Measurements from ENCODE around the gene ROCK2.
A peak's percentile ranks its signal among the peaks of the same experiment; 100 is the strongest.

Gene ROCK2

GRCh38 chr2:11201969-11202368 lies 142.5 kb downstream of the ROCK2 start:
- H3K36me3 ChIP-seq = peaks cover 36% of the 10 kb centered on the region
- H3K27ac ChIP-seq = no peak overlapping the region
- no peaks in the 10 kb centered on the region for H3K9me3 ChIP-seq
- H3K27me3 ChIP-seq = no peaks in the 10 kb centered on the region
- no peak for TF ChIP-seq CTCF (IDR thresholded peaks at IDR 0.05)
- peaks cover 18 to 20% of the 10 kb centered on the region in 2 experiments for H3K4me1 ChIP-seq (ENCODE audit: control insufficient read depth in 1 of 2, insufficient read depth in 1 of 2, low read depth in 1 of 2, low read length in 1 of 2)
- H3K4me3 ChIP-seq (ENCODE audit: low read depth in 1 of 2, low read length in 1 of 2) = no peak overlapping the region

- Histone ChIP-seq H3K4me1 (ENCODE audit: control insufficient read depth in 1 of 2, insufficient read depth in 1 of 2, low read depth in 1 of 2, low read length in 1 of 2) (peaks cover 28 to 30% of the 10 kb centered on the region in 2 experiments), H3K27ac (no peak overlapping the region), H3K9me3 (no peaks in the 10 kb centered on the region), H3K4me3 (ENCODE audit: low read depth in 1 of 2, low read length in 1 of 2) (no peak overlapping the region), H3K27me3 (no peaks in the 10 kb centered on the region), H3K36me3 (peaks cover 39% of the 10 kb centered on the region)
- no peak for TF ChIP-seq CTCF (IDR thresholded peaks at IDR 0.05)
Observed at GRCh38 chr2:11200651-11201050, 143.8 kb downstream of the ROCK2 start.

GRCh38 chr2:11196246-11196645 lies 148.2 kb downstream of the ROCK2 start:
- Histone ChIP-seq H3K4me3 (ENCODE audit: low read depth in 1 of 2, low read length in 1 of 2) (no peak overlapping the region), H3K27ac (peak overlapping the region; percentile 56), H3K9me3 (no peaks in the 10 kb centered on the region), H3K27me3 (no peaks in the 10 kb centered on the region), H3K36me3 (peaks cover 59% of the 10 kb centered on the region), H3K4me1 (ENCODE audit: control insufficient read depth in 1 of 2, insufficient read depth in 1 of 2, low read depth in 1 of 2, low read length in 1 of 2) (peaks cover 11 to 13% of the 10 kb centered on the region in 2 experiments)
- TF ChIP-seq CTCF (IDR thresholded peaks at IDR 0.05) = no peak

GRCh38 chr2:11187731-11188130 lies 156.7 kb downstream of the ROCK2 start:
- TF ChIP-seq CTCF (IDR thresholded peaks at IDR 0.05) = no peak
- peaks cover 33% of the 10 kb centered on the region for H3K36me3 ChIP-seq
- H3K27me3 ChIP-seq = no peaks in the 10 kb centered on the region
- H3K27ac ChIP-seq = peak overlapping the region; percentile 52
- peaks cover 7 to 11% of the 10 kb centered on the region in 2 experiments for H3K4me1 ChIP-seq (ENCODE audit: control insufficient read depth in 1 of 2, insufficient read depth in 1 of 2, low read depth in 1 of 2, low read length in 1 of 2)
- no peaks in the 10 kb centered on the region for H3K9me3 ChIP-seq
- peak overlapping the region in 1 of 2 experiments; percentile 11 for H3K4me3 ChIP-seq (ENCODE audit: low read depth in 1 of 2, low read length in 1 of 2)

- no peak for TF ChIP-seq CTCF (IDR thresholded peaks at IDR 0.05)
- Histone ChIP-seq H3K27me3 (no peaks in the 10 kb centered on the region), H3K27ac (peak overlapping the region; percentile 52), H3K4me3 (ENCODE audit: low read depth in 1 of 2, low read length in 1 of 2) (no peak overlapping the region), H3K36me3 (peaks cover 33% of the 10 kb centered on the region), H3K9me3 (no peaks in the 10 kb centered on the region), H3K4me1 (ENCODE audit: control insufficient read depth in 1 of 2, insufficient read depth in 1 of 2, low read depth in 1 of 2, low read length in 1 of 2) (peaks cover 7 to 11% of the 10 kb centered on the region in 2 experiments)
Observed at GRCh38 chr2:11187083-11187619, 157.3 kb downstream of the ROCK2 start.

All from neutrophil (primary cell).